ENCODE results near the gene DRD5.
A peak's percentile ranks its signal among the peaks of the same experiment; 100 is the strongest.

Gene DRD5

DNA sequence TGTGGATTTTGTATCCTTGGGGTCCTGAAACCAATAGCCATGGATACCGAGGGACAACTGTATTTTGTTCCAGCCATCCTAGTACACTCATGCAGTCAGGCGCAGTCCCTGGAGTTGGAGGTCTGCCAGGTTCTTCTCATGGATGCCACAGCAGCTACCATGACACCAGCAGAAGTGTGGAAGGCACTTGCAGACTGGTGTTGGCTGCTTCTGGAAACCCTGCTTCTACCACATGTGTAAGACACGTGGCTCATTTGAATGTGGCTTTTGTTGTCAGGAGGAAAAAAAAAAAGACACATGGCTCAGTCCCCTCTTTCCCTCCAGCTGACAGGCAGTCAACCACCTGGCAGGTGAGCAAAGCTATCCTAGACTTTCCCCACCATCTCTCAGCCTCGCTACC is 19.4 kb downstream of the DRD5 start:
- no peak for DNase-seq (ENCODE audit: low read depth)
- no peak overlapping the region for H3K4me3 ChIP-seq (replicated peaks; ENCODE audit: low read depth, low read length)
- TF ChIP-seq, protein P1, sequence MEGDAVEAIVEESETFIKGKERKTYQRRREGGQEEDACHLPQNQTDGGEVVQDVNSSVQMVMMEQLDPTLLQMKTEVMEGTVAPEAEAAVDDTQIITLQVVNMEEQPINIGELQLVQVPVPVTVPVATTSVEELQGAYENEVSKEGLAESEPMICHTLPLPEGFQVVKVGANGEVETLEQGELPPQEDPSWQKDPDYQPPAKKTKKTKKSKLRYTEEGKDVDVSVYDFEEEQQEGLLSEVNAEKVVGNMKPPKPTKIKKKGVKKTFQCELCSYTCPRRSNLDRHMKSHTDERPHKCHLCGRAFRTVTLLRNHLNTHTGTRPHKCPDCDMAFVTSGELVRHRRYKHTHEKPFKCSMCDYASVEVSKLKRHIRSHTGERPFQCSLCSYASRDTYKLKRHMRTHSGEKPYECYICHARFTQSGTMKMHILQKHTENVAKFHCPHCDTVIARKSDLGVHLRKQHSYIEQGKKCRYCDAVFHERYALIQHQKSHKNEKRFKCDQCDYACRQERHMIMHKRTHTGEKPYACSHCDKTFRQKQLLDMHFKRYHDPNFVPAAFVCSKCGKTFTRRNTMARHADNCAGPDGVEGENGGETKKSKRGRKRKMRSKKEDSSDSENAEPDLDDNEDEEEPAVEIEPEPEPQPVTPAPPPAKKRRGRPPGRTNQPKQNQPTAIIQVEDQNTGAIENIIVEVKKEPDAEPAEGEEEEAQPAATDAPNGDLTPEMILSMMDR (IDR thresholded peaks at IDR 0.05; ENCODE audit: low read length, missing control alignments): no peak

- no peak overlapping the region for H3K4me3 ChIP-seq (replicated peaks; ENCODE audit: low read depth, low read length)
- DNase-seq (ENCODE audit: low read depth): no peak
- TF ChIP-seq, protein P1 (IDR thresholded peaks at IDR 0.05; ENCODE audit: low read length, missing control alignments): no peak
Observed at GRCh38 chr4:9804918-9805317, 23.5 kb downstream of the DRD5 start.

DNA sequence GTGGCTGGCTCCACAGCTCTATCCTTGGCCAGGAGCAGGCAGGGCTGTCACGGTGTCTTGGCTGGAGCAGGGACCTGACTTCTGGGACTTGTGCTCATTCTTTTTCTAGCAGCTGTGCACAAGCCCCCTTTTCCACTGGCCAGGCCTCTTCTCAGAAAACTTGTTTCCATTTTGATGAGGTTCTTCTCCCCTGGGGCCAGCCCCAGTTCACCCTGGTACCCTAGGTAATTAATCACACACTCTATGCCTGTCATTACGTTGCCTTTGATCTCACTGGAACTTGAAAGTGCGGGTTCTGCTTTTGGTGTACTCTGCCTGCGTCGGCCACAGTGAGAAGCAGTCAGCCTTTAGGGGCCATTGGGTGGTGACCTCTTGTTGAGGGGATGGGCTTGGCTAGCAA is 26.6 kb downstream of the DRD5 start:
- TF ChIP-seq, protein P1 (IDR thresholded peaks at IDR 0.05; ENCODE audit: low read length, missing control alignments): no peak
- DNase-seq (ENCODE audit: low read depth): no peak
- no peak overlapping the region for H3K4me3 ChIP-seq (replicated peaks; ENCODE audit: low read depth, low read length)

GRCh38 chr4:9811806-9812205 is 30.4 kb downstream of the DRD5 start:
- no peak overlapping the region for H3K4me3 ChIP-seq (replicated peaks; ENCODE audit: low read depth, low read length)
- TF ChIP-seq, protein P1 (IDR thresholded peaks at IDR 0.05; ENCODE audit: low read length, missing control alignments): no peak
- no peak for DNase-seq (ENCODE audit: low read depth)

DNA sequence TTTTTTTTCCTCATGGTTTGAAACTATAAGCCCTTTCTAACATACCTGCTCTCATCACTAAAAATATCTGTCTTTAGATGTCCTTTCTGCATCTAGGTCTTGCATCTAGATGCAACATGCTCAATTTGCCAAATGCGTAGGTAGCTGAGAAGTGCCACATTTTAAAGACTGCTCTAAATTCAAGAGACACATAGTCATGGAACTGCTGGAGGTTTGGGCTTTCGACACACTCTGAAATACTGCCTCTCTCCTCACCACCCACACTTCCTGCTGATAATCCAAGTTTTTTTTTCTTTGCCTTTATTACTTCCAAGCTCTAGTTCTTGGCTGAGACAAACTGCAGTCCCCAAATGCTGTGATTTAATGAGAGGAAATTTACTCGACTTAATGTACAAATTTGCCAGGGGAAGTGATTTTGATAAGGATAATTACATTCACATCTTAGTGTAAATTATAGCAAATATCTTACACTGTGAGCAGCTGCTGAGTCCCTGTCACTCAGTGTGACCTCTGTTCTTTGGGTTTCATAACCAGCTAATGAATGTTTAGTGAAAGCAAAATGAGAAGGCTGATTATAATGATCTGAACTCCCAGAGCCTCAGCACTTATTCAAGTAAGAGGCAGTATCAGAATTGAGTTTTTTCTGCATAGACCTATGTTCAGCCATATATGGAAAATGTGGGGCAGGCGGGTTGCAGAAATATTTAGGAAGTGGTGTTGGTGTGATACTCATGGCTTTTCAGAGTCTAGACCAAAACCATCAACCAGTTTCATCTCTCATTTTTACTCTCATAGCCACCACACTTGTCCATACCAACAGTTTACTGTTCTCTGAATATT is 31.3 kb downstream of the DRD5 start:
- no peak overlapping the region for H3K4me3 ChIP-seq (replicated peaks; ENCODE audit: low read depth, low read length)
- TF ChIP-seq, protein P1 (IDR thresholded peaks at IDR 0.05; ENCODE audit: low read length, missing control alignments): no peak
- DNase-seq (ENCODE audit: low read depth): peak; percentile 60

DNA sequence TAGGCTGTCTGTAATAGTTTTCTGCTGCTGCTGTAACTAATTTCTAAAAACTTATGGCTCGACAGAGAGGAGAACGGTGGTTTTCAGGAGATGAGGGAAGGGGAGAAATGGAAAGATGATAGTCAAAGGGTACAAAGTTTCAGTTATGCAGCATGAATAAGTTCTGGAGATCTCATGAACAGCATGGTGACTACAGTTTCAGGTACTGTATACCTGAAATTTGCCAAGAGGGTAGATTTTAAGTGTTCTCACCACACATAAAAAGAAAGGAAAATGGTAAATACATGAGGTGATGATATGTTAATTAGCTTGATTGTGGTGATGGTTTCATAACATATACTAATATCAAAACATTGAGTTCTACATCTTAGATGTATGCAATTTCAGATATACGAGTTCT is 34.9 kb downstream of the DRD5 start:
- H3K4me3 ChIP-seq (replicated peaks; ENCODE audit: low read depth, low read length): no peak overlapping the region
- TF ChIP-seq, protein P1 (IDR thresholded peaks at IDR 0.05; ENCODE audit: low read length, missing control alignments): no peak
- no peak for DNase-seq (ENCODE audit: low read depth)

GRCh38 chr4:9820343-9820742 is 38.9 kb downstream of the DRD5 start:
- DNase-seq (ENCODE audit: low read depth): no peak
- H3K4me3 ChIP-seq (replicated peaks; ENCODE audit: low read depth, low read length): no peak overlapping the region
- TF ChIP-seq, protein P1 (IDR thresholded peaks at IDR 0.05; ENCODE audit: low read length, missing control alignments): no peak

Measured in fibroblast of pulmonary artery (primary cell).